ENCODE measurements around the gene RNASEH1.

- TF ChIP-seq CTCF (IDR thresholded peaks at IDR 0.05; ENCODE audit: poor library complexity) (no peak), EZH2 (IDR thresholded peaks at IDR 0.05; ENCODE audit: borderline replicate concordance) (no peak)
Observed at GRCh38 chr2:3520591-3520990, 37.5 kb downstream of the RNASEH1 start.
